Fibroblast of the aortic adventitia (primary cell): Measurements from ENCODE around the gene GNA14. TPM values are rescaled to one million over a fixed set of nuclear protein-coding genes. Genes with fewer than 3 reads are reported as not detected.

Experiments
- DNase-seq: peaks from one replicate; pipeline ENCODE4 v3.0.0-alpha.2; 2010; ENCODE audit warnings: low read depth
- H3K4me3 ChIP-seq: 2 replicates; pipeline ENCODE4 v1.5.1; 2011; ENCODE audit warnings: low read depth, mild to moderate bottlenecking, control low read depth, low read length, moderate library complexity
- total RNA-seq: library from RNA; depleted of rRNA; stranded (reverse); fragments of >200 nt; gene quantifications from 2 replicates; pipeline ENCODE4 v1.2.3, GENCODE V29; 2012; ENCODE audit warnings: low replicate concordance
- TF ChIP-seq, protein P1 (sequence below): IDR thresholded peaks from 2 replicates; pipeline ENCODE4 v1.5.1; 2011; ENCODE audit warnings: mild to moderate bottlenecking, low read length, control low read depth, inconsistent platforms; ENCODE audit not compliant: insufficient read depth

The GNA14 gene
- total RNA-seq, 1 donor: 1.5 TPM

DNA sequence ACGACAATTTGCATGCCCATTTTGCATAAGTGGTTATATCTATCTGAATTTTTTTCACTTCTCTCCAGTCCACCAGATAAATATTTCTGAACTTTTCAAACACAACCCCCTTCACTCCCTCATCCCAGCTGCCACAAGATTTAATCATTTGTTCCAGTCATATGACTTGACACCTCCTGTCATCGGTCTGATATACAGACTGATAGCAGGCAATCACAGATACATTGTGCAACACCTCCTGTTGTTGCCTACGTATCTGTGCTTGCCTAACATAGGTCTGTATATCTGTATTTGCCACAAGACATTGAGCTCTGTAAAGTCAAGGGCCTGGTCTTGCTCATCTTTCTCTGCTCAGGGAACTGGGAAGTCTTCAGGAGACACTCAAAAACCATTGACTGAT is 65.6 kb downstream of the GNA14 start:
- TF ChIP-seq, protein P1, sequence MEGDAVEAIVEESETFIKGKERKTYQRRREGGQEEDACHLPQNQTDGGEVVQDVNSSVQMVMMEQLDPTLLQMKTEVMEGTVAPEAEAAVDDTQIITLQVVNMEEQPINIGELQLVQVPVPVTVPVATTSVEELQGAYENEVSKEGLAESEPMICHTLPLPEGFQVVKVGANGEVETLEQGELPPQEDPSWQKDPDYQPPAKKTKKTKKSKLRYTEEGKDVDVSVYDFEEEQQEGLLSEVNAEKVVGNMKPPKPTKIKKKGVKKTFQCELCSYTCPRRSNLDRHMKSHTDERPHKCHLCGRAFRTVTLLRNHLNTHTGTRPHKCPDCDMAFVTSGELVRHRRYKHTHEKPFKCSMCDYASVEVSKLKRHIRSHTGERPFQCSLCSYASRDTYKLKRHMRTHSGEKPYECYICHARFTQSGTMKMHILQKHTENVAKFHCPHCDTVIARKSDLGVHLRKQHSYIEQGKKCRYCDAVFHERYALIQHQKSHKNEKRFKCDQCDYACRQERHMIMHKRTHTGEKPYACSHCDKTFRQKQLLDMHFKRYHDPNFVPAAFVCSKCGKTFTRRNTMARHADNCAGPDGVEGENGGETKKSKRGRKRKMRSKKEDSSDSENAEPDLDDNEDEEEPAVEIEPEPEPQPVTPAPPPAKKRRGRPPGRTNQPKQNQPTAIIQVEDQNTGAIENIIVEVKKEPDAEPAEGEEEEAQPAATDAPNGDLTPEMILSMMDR: no peak
- DNase-seq: no peak
- H3K4me3 ChIP-seq: no peak overlapping the region

DNA sequence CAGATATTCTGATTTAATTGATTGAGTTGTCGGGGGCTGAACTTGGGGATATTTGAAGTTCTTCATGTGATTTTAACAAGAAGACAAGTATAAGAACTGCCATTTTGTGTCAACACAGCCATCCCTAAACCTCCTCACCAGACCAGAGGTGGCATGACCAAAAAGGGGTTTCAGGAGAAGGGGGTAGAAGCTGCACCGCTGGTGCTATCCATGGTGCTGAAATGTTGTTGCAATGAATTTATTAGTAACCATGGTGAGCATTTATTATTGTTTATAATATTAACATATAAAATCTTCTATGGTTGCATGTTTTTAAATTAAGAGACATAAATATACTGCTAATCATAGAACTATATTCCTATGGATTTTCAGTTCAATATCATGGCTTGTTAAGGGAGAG is 72.3 kb downstream of the GNA14 start:
- TF ChIP-seq, protein P1: no peak
- no peak overlapping the region for H3K4me3 ChIP-seq
- peak; percentile 36 for DNase-seq

DNA sequence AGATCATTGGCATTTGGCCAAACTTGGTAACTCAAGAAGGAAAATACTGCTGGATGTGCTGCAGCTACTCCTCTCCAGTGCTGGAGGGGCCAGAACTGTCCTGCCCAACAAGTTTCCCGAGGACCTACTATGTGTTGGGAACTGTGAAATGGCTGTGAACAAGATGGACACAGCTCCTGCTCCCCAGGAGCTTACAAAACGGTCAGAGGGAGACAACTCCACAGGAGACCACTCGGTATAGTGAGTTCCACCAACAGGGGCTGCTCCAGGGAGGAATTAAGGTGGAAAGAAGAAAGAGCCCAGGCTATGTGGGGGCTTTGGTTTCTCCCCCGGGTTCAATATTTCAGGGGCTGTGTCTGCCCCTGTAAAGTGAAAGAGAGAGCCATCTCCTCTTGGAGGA is 78.8 kb downstream of the GNA14 start:
- TF ChIP-seq, protein P1: no peak
- no peak for DNase-seq
- no peak overlapping the region for H3K4me3 ChIP-seq

DNA sequence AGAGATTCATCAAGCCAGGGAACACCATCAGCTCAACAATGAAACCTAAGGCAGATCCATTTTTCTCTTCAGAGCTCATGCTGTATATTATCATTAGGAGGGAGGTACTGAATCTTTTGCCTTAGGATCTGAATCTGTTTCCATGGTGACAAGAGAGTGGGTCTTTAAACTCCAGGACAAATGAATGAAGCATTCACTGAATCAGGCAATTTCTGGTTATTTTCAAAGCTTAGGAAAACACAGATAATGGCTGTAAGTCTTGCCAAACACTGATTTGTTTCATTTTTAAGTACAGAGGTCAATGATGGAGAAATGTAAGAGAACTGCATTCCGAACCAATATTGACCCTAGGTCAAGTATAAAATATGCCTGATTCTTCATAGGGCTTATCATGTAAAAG is 84.9 kb downstream of the GNA14 start:
- DNase-seq: peak; percentile 39
- TF ChIP-seq, protein P1: no peak
- no peak overlapping the region for H3K4me3 ChIP-seq

DNA sequence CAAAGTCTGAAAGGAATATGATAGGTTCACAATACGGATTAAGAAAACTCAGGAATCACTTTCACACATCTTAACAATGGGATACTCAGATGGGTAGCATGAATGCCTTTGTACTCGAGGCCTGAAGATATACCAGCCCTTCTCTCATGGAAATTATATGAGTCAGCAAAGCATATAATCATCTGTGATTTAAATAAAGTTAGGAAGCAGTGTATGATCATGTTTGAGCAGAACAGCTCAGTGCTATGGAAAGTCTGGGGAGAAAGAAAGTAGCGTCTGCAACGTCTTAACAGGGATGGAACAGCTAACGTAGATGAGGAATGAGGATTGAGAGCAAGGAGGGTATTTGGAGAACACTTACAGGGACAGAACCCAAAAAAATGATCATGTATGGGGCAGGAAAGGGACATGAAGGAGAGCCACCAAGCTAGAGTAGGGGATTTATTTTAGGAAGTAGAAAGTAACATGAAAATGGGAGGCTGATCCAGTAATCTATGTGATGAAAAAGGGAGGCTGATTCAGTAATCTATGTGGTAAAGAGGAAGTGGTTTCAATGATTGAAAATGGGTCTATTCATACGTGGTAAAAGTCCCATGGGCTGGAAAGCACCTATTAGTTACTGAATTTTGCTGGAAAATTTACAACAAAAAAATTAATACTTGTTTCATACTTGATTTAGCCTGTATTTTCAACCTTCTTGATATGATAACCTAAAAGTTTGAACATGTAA is 85.9 kb downstream of the GNA14 start:
- H3K4me3 ChIP-seq: no peak overlapping the region
- TF ChIP-seq, protein P1: no peak
- no peak for DNase-seq

DNA sequence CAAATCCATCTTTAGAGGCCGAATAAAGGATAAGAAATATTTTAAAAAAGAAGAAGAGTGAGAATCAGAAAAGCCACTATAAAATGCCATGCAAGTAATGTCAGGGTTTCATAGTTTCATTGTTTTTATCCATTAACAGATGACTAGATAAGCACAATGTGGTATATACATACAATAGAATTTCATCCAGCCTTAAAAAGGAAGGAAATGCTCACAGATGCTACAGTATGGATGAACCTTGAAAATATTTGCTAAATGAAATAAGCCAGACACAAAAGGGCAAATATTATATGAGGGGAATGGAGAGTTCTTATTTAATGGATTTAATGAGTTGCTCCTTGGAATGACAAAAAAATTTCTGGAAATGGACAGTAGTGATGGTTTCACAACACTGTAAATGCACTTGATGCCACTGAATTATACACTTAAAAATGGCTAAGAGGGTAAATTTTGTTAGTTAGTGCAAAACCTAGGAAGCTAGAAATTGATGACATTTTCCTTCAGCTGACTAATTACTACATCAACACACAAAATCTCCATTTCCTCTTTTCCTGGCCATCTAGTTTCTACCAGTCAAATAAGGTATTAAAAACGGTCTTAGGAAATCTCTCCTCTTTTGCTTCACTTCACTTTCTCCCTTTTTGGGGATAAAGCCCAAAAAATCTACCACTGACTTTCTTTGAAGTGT is 86.6 kb downstream of the GNA14 start:
- no peak overlapping the region for H3K4me3 ChIP-seq
- DNase-seq: no peak
- TF ChIP-seq, protein P1: no peak
